GM18520 (cell line): ENCODE results near the gene PHOX2B.
A peak's percentile ranks its signal among the peaks of the same experiment; 100 is the strongest.
"Not testable (repeated sequence)": the region's sequence is repeated elsewhere in the genome, so short reads cannot be mapped to it uniquely, and the experiment has no call there.

ENCODE experiments used
- ATAC-seq: cut with Tn5 transposase; IDR thresholded peaks from one replicate; pipeline ENCODE4 v1.9.1; 2021; ENCODE audit not compliant: unreplicated experiment

PHOX2B gene

GRCh38 chr4:41713768-41714167 lies 34.8 kb downstream of the PHOX2B start:
- ATAC-seq, result no peak

GRCh38 chr4:41712425-41712824 lies 36.1 kb downstream of the PHOX2B start:
- no peak for ATAC-seq

GRCh38 chr4:41711654-41712053 lies 36.9 kb downstream of the PHOX2B start:
- ATAC-seq, result not testable (repeated sequence)

- peak; percentile 86 for ATAC-seq
These were observed 38.6 kb downstream of the PHOX2B start for GRCh38 chr4:41709844-41710481.

- no peak for ATAC-seq
These were observed 44.7 kb downstream of the PHOX2B start for GRCh38 chr4:41703785-41704184.

- no peak for ATAC-seq
These were observed 45.8 kb downstream of the PHOX2B start for GRCh38 chr4:41702770-41703169.

GRCh38 chr4:41701983-41702382 lies 46.5 kb downstream of the PHOX2B start:
- no peak for ATAC-seq

GRCh38 chr4:41696763-41697162 lies 51.8 kb downstream of the PHOX2B start:
- ATAC-seq, result no peak

- no peak for ATAC-seq
These were observed 52.4 kb downstream of the PHOX2B start for GRCh38 chr4:41696131-41696530.
